Suprapubic skin (tissue), 4 donors: ENCODE results near the gene TMTC2. TPM values are rescaled to one million over a fixed set of nuclear protein-coding genes. Genes with fewer than 3 reads are reported as not detected.

Experiments
- DNase-seq, 2 donors: peaks; one replicate each; pipeline ENCODE4 v3.0.0-alpha.2; 2019; ENCODE audit warnings: low spot score in 2 of 2
- H3K27ac ChIP-seq: fragments of 200-600 bp; sonication (generic); one replicate; pipeline ENCODE4 v1.5.1; 2019
- H3K27me3 ChIP-seq: fragments of 200-600 bp; sonication (generic); one replicate; pipeline ENCODE4 v1.5.1; 2019
- H3K36me3 ChIP-seq: fragments of 200-600 bp; sonication (generic); one replicate; pipeline ENCODE4 v1.5.1; 2019
- H3K4me1 ChIP-seq: fragments of 200-600 bp; sonication (generic); one replicate; pipeline ENCODE4 v1.5.1; 2019
- H3K4me3 ChIP-seq: fragments of 200-600 bp; sonication (generic); one replicate; pipeline ENCODE4 v1.5.1; 2019; ENCODE audit warnings: mild to moderate bottlenecking
- H3K9me3 ChIP-seq: fragments of 200-600 bp; sonication (generic); one replicate; pipeline ENCODE4 v1.5.1; 2019
- CTCF ChIP-seq, 2 donors: fragments of 200-600 bp in 1 of 2; fragments of 450-650 bp in 1 of 2; sonication (generic) in 1 of 2; IDR thresholded peaks; one replicate each; pipeline ENCODE4 v1.5.1; 2016 to 2019; ENCODE audit warnings: antibody characterized with exemption in 2 of 2, mild to moderate bottlenecking in 1 of 2, moderate library complexity in 1 of 2
- EP300 ChIP-seq: sonication (generic); formaldehyde crosslinking; IDR thresholded peaks from one replicate; pipeline ENCODE4 v1.6.1; 2017; ENCODE audit warnings: antibody characterized with exemption
- POLR2A ChIP-seq, 2 donors: fragments of 450-650 bp; IDR thresholded peaks; one replicate each; pipeline ENCODE4 v1.6.1; 2017; ENCODE audit warnings: antibody characterized with exemption in 2 of 2, mild to moderate bottlenecking in 2 of 2, moderate library complexity in 2 of 2
- POLR2AphosphoS5 ChIP-seq, 3 donors: sonication (generic); formaldehyde crosslinking; IDR thresholded peaks; one replicate each; pipeline ENCODE4 v1.6.1; 2017; ENCODE audit warnings: antibody characterized with exemption in 3 of 3
- WGBS: methylation state at CpG from one replicate; pipeline ENCODE4 v1.1.5; 2018; 5-methylcytosine and 5-hydroxymethylcytosine counted together
- total RNA-seq, 4 donors: library from RNA; depleted of rRNA; stranded (reverse); fragments of >200 nt; gene quantifications; one replicate each; pipeline ENCODE4 v1.1.0, GENCODE V29; 2016

The TMTC2 gene
- total RNA-seq, 4 donors from 2014 or later: 16.7 to 21.1 (median 18.9) TPM

GRCh38 chr12:82898441-82898840, 211.7 kb downstream of the TMTC2 start:
- no peaks in the 10 kb centered on the region for H3K36me3 ChIP-seq
- no peak overlapping the region for H3K27ac ChIP-seq
- DNase-seq: no peak
- peaks cover 4% of the 10 kb centered on the region for H3K4me1 ChIP-seq
- no peaks in the 10 kb centered on the region for H3K27me3 ChIP-seq
- 61% methylated on average over 2 of the region's 2 CpGs for WGBS
- H3K9me3 ChIP-seq: no peaks in the 10 kb centered on the region
- H3K4me3 ChIP-seq: no peak overlapping the region
- TF ChIP-seq CTCF (IDR thresholded peaks at IDR 0.05) (no peak), POLR2AphosphoS5 (IDR thresholded peaks at IDR 0.05) (no peak), EP300 (no peak), POLR2A (IDR thresholded peaks at IDR 0.05) (no peak)

DNA sequence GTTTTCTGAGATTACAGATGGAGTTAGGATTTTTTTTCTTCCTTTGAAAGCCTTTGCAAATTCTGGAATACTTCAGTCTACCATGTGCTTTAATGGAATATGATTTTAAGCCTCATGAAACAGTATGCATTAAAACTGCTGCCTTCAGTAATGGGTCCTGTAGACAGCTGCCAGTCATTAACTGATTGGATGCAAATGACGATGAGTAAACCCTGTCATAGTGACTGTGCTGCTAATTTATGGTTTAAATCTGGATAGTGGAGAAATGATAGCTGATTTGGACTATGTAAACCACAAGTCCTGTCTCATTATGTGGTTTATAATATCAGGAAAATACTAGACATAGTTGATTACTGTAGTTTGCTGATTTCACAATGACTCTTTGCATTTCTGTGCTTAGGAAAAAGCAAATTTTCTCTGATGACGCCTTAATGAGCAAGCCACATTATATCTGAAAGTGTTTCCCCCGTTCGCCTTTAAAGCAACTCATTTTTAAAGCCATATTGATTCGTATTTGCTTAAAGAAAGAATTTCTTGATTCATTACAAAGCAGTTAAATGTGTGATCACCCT, 217.6 kb downstream of the TMTC2 start:
- Histone ChIP-seq H3K36me3 (no peaks in the 10 kb centered on the region), H3K27me3 (no peaks in the 10 kb centered on the region), H3K27ac (no peak overlapping the region), H3K9me3 (no peaks in the 10 kb centered on the region), H3K4me3 (no peak overlapping the region), H3K4me1 (no peaks in the 10 kb centered on the region)
- WGBS: 80% methylated on average over 5 of the region's 5 CpGs
- no peak for TF ChIP-seq CTCF (IDR thresholded peaks at IDR 0.05)
- no peak for TF ChIP-seq POLR2AphosphoS5 (IDR thresholded peaks at IDR 0.05)
- no peak for TF ChIP-seq EP300
- TF ChIP-seq POLR2A (IDR thresholded peaks at IDR 0.05): no peak
- DNase-seq: no peak

GRCh38 chr12:82910246-82910893, 223.7 kb downstream of the TMTC2 start:
- H3K4me3 ChIP-seq: no peak overlapping the region
- no peaks in the 10 kb centered on the region for H3K27me3 ChIP-seq
- H3K27ac ChIP-seq: no peak overlapping the region
- DNase-seq: no peak
- no peaks in the 10 kb centered on the region for H3K4me1 ChIP-seq
- no peaks in the 10 kb centered on the region for H3K36me3 ChIP-seq
- H3K9me3 ChIP-seq: no peaks in the 10 kb centered on the region
- TF ChIP-seq EP300 (no peak), POLR2AphosphoS5 (IDR thresholded peaks at IDR 0.05) (no peak), CTCF (IDR thresholded peaks at IDR 0.05) (no peak), POLR2A (IDR thresholded peaks at IDR 0.05) (no peak)
- WGBS: 85% methylated on average over 9 of the region's 9 CpGs

GRCh38 chr12:82912406-82912805, 225.7 kb downstream of the TMTC2 start:
- Histone ChIP-seq H3K27ac (no peak overlapping the region), H3K27me3 (no peaks in the 10 kb centered on the region), H3K9me3 (no peaks in the 10 kb centered on the region), H3K4me3 (no peak overlapping the region), H3K36me3 (no peaks in the 10 kb centered on the region), H3K4me1 (no peaks in the 10 kb centered on the region)
- WGBS: 68% methylated on average over 1 of the region's 1 CpG
- no peak for DNase-seq
- TF ChIP-seq POLR2A (IDR thresholded peaks at IDR 0.05): no peak
- TF ChIP-seq CTCF (IDR thresholded peaks at IDR 0.05): no peak
- no peak for TF ChIP-seq POLR2AphosphoS5 (IDR thresholded peaks at IDR 0.05)
- no peak for TF ChIP-seq EP300

- Histone ChIP-seq H3K4me1 (no peaks in the 10 kb centered on the region), H3K27me3 (no peaks in the 10 kb centered on the region), H3K27ac (no peak overlapping the region), H3K4me3 (no peak overlapping the region), H3K9me3 (no peaks in the 10 kb centered on the region), H3K36me3 (no peaks in the 10 kb centered on the region)
- TF ChIP-seq CTCF (IDR thresholded peaks at IDR 0.05) (no peak), POLR2AphosphoS5 (IDR thresholded peaks at IDR 0.05) (no peak), EP300 (no peak), POLR2A (IDR thresholded peaks at IDR 0.05) (no peak)
- 88% methylated on average over 7 of the region's 7 CpGs for WGBS
- DNase-seq: no peak
These were observed 232.8 kb downstream of the TMTC2 start for GRCh38 chr12:82919388-82920054.
